ENCODE measurements around the gene SELENBP1. TPM values are rescaled to one million over a fixed set of nuclear protein-coding genes. Genes with fewer than 3 reads are reported as not detected.
A peak's percentile ranks its signal among the peaks of the same experiment; 100 is the strongest.
"Not testable (repeated sequence)": the region's sequence is repeated elsewhere in the genome, so short reads cannot be mapped to it uniquely, and the experiment has no call there.

The SELENBP1 gene
- total RNA-seq, 1 donor from 2014 or later, result 129 TPM

DNA sequence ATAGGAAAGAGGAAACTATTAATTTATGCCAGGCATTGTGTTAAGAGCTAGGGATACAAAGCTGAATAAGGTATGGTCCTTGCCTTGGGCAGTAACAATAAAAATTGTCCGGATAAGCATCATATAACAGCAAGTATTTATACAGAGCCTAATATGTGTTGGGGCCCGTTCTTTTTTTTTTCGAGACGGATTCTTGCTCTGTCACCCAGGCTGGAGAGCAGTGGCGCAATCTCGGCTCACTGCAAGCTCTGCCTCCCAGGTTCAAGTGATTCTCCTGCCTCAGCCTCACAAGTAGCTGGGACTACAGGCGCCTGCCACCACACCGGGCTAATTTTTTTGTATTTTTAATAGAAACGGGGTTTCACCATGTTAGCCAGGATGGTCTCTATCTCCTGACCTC lies 22.2 kb downstream of the SELENBP1 start:
- not testable (repeated sequence) for ATAC-seq; DNase-seq (ENCODE audit: missing footprints)

DNA sequence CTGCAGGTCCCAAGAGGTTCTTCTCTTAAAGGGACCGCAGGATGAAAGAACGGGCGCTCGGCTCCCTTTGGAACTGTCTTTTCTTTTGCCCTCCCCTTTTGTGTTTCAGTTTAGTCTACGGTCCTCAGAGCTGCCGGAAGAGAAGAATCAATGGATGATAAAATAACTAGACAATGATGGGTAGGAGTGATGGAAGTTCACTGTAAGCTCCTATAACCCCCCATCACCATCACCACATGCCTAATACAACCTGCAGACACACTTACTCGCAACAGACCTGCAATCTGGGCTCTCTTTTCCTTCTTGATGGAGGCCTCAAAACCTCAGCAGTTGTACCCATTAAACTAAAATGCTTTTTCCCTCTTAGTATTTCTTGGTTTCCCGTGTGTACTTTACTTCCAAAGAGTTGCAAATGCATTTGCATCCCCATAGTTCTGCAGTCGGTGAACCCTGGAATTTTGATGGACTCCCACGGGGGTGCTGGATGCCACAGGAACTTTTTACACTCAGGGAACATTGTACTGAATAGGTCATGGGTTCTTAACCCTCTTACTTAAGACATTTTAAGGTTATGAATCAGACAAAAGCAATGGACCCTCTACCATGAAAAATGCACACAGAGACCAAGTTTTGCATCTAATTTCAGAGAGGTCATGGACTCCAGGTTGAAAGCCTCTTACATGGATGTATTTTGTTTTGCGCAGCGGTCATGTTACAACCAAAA lies 24.8 kb downstream of the SELENBP1 start:
- ATAC-seq, result no peak
- intact Hi-C loops (cut with DNase I), result no loop called here
- no peak for DNase-seq (ENCODE audit: missing footprints)

More for the DNA sequence above, 22.2 kb downstream of the SELENBP1 start:
- intact Hi-C loops (cut with DNase I), result not testable (repeated sequence)

DNA sequence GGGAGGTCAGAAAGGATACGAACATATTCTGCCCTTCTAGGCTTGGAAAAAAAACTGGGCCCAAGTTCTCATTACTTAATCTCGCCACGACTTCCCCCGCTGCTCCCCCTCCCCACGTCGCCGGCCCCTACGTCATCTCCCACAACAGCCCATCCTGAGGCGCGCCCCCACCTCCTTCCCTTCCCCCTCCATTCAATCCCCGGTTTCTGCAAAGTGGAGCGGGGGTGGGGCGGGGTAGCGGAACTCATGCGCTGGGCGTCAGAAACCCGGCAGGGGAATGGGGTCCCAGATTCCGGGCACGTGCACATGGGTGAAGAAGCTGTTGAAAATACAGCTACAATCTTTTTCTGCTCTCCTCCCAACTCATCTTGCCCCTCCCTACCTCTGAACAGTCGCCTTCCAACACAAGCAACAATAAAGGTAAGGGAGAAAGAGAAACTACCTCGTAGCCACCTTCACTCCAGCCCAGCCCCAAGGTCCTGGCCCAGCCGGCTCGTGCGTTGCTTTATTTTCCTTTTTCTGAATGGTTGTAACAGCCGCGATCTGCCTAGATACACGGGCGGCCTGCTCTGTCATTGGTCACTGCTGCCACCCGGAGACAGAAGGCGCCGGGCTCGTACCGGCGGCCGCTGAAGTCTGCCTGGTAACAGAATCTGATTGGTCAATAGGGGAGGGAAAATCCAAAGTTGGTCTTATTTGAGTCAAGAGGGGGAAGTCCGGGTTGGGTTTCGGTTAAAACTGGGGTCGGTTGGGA lies 25.6 kb downstream of the SELENBP1 start, which contains the start of gene RFX5:
RFX5 (minus strand) TSS at position 484 of the 754 bp plus-strand sequence. CDS start 932 bp downstream, outside the sequence.
- ATAC-seq (peak; percentile 99), DNase-seq (ENCODE audit: missing footprints) (peak; percentile 98)
- intact Hi-C loops (cut with DNase I), result no loop called here

DNA sequence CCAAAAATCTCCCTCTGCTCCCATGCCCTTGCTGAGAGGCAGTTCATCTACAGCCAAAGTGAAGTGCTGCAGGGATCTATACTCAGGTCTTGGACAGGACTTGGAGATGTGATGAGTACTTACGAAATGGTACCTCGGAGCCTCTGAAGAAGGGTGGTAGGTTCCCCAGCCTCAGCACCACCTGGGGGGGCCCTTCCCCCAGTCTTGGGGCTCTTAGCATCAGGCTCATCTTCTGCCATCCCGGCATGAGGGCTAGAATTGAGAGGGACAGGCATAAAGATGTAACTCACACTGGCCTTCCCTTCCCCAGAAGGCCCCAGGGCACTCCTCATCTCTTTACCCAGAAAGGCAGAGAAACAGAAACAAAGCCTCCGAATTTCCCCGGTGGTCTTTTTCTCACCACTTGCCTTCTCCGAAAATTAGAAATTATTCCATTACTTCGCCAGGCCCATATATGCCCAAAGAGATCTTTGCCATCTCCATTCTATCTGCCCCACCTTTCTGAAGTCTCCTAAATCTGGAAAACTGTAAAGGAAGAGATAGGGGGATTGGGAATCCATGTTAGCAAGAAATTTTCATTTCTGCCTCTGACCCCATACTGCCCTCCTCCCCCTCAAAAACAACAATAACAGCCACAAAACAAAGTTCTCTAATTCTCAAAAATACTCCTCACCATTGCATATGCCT lies 26.3 kb downstream of the SELENBP1 start:
- intact Hi-C loops (cut with DNase I), result no loop called here
- ATAC-seq (no peak), DNase-seq (ENCODE audit: missing footprints) (no peak)

DNA sequence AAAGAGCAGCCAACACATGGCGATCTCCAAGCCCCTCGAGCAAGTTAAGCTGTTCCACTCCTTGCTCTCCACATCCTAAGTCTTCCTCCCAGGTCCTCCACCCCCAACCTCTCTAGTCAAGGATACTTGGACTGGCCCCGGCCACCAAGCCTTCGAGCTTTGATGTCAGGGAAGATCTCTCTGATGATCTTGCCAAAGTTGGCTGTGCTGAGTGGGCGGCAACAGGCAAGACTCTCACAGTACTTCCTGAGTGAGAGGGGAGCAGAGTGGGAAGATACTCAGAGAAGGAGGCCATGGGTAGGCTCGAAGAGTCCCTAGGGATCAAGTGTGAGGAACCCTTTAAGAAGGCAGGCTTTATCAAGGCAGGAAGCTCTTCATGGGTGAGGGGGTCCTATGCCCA lies 28.2 kb downstream of the SELENBP1 start:
- no peak for ATAC-seq
- no peak for DNase-seq (ENCODE audit: missing footprints)
- intact Hi-C loops (cut with DNase I), result no loop called here

DNA sequence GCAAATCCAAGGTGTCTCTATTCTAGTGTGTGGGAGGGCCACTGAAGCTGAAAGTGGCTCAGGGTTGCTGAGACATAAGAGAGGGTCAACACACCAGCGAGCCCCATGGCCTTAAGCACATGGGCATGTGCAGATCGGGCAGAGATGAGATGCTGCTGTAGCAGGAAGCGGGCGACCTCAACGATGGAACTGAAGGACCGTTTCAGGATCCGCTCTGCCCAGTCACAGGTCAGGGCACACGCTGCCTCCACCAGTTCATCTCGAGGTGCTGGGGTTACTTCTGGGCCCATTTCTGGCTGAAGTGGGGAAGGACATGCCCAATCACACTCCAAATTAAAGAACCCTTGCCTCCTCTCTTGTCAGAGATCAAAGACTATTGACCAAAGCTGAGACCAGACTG lies 28.9 kb downstream of the SELENBP1 start:
- no peak for DNase-seq (ENCODE audit: missing footprints)
- no peak for ATAC-seq
- intact Hi-C loops (cut with DNase I), result no loop called here

DNA sequence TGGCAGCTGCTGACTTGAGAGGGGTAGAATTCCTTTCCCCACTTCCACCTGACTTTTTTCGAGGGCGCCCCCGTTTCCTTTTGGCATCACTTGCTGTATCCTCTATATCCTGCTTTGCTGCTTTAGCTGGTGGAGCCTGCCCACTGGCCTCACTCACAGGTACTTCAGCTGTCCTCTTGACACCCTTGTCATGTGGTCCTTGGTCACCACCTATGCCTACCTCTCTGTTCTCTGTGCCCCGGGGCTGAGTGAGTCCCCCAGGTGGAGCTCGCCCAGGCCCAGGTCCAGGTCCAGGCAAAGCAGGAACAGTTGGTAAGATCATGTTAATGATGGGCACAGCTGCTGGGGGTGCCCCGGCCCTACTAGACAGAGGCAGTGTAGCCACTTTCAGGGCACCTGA lies 29.9 kb downstream of the SELENBP1 start:
- intact Hi-C loops (cut with DNase I), result no loop called here
- DNase-seq (ENCODE audit: missing footprints), result no peak
- ATAC-seq, result no peak

DNA sequence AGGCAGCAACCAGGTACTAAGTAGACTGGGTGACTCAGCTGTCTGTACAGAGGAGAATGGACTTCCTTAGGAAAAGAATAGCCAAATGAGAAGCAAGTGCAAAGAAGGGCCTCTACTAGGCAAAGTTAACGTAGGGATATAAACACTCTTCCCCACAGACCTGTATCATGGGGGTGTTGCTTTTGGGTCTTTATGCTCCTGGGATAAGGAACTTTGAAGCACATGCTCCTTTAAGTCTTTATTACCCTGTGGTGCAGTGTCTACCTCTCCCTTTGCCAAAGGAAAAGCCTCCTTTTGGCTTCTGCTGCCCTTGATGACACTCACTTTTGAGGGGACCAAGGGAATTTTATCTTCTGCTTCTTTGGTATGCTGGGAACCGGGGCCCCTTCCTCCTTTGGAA lies 30.5 kb downstream of the SELENBP1 start:
- DNase-seq (ENCODE audit: missing footprints) (no peak), ATAC-seq (no peak)
- intact Hi-C loops (cut with DNase I), result no loop called here

DNA sequence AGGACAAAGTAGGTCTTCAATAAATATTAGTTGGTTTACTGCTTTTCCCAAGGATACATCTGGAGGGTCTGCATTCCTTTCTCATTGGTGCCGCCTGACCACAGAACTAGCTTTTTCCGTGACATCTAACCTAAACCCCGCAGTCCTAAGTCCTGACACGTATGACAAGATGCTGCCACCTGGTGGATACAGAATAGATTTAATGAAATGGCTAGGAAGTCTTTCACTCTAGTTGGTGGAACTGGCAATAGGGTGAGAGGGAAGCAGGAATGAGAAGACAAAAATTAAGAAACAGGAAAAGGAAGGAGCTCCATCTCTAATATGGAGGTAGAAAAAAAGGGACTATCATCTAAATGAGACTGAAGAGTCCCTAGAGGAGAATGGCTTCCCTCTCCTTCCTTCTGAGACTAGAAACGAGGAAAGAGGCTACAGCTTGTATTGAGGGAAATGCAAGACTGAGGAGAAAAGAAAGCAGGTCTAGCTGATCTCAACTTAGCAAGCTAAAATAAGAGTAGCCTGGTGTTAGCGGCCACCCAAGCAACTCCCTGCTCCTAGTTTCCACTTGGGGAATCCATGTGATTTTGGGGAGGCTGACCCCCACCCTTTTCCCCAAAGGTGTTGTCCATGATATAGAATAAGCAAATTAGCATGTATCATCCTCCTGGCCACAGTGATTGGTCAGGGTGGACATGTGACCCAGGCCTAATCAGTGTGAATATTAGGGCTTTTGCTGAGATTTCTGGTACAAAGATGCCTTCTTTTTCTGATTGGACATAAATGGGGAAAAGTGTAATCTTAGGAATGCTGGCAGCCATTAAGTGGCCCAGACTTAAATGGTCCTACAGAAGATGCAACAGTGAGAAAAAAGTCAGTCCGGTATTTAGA lies 31.4 kb downstream of the SELENBP1 start:
- intact Hi-C loops (cut with DNase I), result loop anchor here (2.0 kb wide), 1 partner anchor 38 kb away; no protein-coding TSS in a partner anchor
- no peak for DNase-seq (ENCODE audit: missing footprints)
- ATAC-seq, result peak; percentile 82

DNA sequence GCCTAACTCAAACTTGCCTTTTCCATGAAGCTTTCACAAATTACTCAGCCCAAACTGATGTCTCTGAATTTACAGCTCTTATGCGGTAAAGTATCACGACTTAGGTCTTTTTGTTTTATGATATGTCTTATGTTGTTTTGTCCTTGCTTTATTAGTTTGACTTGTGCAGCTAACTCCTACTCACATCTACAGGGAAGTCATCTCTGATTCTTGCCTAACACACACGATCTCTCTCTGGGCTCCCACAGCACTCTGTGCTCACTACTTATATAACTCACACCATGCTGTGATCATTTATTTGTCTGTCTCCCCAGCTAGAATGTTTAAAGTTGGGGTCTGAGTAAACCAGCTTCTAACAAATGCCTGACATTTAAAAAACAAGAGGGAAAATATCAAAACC lies 35.9 kb downstream of the SELENBP1 start:
- DNase-seq (ENCODE audit: missing footprints), result no peak
- intact Hi-C loops (cut with DNase I), result no loop called here
- no peak for ATAC-seq

DNA sequence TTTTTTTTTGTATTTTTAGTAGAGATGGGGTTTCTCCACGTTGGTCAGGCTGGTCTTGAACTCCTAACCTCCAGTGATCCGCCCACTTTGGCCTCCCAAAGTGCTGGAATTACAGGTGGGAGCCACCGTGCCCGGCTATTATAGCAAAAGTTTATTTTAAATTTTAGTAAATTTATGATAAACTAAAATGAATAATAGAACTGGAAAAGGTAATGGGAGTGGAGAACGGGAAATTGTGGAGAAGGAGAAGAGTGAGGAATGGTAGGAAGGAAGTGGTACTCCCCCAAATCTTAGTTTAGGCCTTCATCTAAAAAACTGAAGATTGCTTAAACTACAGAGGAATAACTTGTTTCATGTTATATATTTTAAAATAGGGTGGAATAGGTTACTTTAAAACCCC lies 37.7 kb downstream of the SELENBP1 start:
- ATAC-seq, result no peak
- intact Hi-C loops (cut with DNase I), result no loop called here
- no peak for DNase-seq (ENCODE audit: missing footprints)

DNA sequence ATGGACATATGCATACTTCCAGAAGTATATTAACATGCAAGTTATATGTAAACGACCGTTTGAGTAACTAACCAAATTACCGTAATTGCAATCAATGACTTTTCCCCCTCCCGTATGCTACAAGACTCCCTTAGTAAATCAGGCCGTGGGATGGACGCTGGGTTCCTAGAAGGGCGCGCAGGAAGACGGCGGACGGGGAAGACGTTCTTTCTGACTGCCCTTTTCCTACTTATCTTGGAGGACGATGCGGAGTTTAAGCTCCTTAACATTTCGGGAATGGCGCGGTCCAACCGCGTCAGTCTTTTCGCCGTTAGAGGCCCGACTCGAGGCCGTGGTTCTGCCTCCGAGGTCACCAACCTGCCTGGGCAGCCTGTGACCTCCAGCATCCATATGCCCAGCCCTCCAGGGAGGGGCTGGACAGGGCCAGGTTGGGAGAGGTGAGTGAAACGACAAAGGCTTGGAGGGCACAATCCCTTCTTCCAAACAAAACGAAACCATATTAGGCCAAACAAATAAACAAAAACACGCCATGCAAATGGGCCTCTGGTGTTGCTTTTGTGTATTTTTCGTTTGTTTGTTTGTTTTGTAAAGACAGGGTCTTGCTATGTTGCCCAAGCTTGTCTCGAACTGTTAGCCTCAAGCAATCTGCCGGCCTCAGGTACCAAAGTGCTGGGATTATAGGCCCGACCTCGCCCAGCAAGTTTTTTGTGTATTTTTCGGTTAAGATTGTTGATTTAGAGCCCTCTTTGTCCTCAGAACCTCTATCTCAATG lies 44.4 kb downstream of the SELENBP1 start:
- no peak for DNase-seq (ENCODE audit: missing footprints)
- ATAC-seq, result peak; percentile 21
- intact Hi-C loops (cut with DNase I), result loop anchor here (2.0 to 5.0 kb wide), 2 partner anchors 45 to 131 kb away; partner anchors contain the start of genes PIP5K1A and ZNF687

DNA sequence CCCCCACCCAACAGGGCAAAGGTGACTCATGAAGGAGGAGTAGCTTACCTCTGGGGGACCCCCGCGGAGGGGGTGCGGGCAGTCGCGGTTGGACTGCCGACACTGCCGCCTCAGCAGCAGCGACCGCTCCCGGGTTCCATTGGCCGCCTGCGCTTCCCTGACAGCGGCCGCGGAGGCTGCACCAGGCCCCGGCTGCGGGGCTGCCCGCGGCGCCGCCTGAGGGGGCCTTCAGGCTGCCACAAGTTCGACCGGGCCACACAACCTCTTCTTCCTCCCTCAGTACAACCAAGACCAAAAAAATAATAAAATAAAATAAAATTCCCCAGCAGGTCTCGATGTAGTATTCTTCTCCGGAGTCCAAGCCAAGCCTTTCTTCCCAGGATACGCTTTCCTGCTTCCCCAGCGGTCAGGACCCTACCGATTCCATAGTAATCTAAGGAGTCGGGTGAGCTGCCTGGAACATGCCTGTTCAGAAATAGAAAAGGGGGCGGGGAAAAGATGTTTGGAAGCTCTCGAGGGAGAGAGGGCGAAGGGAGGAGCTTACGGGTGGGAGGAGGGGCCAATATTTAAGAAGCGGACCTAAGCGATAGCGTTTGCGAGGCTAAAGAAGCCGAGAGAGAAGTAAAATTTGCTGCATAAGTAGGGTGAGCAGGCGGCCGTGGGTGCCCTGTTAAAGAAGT lies 45.1 kb downstream of the SELENBP1 start, which contains the start of gene PI4KB:
PI4KB (minus strand) TSS at position 194 of the 680 bp plus-strand sequence. CDS start 10,935 bp downstream, outside the sequence.
- intact Hi-C loops (cut with DNase I), result loop anchor here (2.0 to 5.0 kb wide), 2 partner anchors 45 to 130 kb away; partner anchors contain the start of genes PIP5K1A and ZNF687
- ATAC-seq, result peak; percentile 98
- peak; percentile 88 for DNase-seq (ENCODE audit: missing footprints)

DNA sequence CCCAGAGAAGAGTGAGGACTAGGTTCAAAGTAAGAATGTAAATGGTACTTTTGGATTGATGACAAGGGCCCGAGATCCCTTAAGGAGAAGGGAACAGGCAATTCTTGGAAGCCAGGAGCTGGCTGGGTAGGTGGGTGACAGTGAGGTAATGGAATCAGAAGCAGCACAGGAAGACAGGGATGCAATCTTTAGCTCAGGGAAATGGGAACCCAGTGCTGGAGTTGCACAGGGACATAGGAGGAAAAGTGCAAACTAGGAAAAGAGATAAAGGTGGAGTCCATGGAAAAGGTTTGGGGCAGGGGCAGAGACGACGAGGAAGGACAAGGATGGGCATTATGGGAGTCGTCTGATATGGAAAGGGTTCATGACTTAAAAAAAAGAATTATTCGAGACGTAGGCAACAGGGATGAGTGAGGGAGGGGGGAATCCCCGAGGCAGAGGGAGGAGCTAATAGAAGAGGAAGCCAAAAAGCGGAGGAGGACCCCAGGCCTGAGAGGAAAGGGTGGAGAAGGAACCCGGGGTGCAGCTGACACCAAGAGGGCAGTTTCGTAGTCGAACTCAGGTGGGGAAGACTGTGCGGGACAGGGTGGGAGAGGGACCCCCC lies 45.8 kb downstream of the SELENBP1 start:
- intact Hi-C loops (cut with DNase I), result loop anchor here (2.0 to 5.0 kb wide), 2 partner anchors 44 to 129 kb away; partner anchors contain the start of genes PIP5K1A and ZNF687
- DNase-seq (ENCODE audit: missing footprints) (peak; percentile 75), ATAC-seq (peak; percentile 69)

DNA sequence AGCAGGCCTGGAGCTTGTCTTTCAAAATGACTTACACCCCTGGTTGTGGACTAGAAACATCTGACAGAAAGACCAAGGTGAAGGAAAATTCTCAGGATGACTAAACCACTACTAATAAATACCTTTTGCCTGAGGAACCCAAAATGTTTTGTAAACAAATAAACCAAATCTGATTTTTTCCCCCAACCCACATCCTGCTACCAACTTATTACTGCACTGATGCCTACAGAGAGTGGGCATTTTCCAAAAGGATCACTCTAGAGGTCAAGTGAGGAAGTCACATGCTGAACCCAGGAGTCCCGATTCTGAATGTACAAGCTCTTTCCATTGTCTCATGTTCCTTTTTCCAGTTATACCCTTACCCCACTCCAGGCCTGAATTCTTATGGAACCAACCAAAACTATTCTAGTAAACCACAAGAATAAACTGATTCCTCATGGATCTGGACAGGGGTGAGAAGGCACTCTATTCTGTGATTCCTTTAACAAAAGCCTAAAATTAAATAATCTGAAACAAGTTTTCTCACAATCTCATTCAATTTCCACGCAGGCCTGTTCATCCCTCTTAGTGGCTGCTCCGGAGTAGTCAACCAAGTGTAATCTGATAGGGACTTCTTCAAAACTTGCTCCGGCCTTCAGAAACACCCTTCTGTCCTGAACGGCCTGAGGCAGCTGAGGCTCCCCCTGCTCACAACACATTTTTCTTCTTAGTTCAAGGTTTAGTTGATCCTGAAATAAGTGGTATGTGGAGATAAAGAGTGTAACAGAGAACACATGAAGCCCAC lies 46.7 kb downstream of the SELENBP1 start:
- intact Hi-C loops (cut with DNase I), result loop anchor here (2.0 to 5.0 kb wide), 2 partner anchors 43 to 129 kb away; partner anchors contain the start of genes PIP5K1A and ZNF687

DNA sequence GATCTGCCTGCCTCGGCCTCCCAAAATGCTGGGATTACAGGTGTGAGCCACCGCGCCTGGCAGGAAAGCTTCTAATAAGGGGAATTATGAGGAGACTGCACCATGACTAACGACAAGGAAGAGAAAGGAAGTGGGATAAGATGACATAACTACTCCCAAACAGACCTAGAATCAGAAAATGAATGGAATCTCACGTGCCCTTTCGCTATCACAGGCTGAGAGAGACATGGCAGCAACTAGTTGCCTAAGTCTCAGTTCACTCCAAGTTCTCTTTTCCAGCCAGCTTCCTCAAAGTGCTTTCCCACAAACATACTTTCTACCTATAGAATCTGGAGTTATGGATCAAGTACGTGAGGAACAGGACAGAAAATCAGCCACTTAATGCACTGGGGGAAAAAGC lies 47.3 kb downstream of the SELENBP1 start:
- intact Hi-C loops (cut with DNase I), result loop anchor here (5.0 kb wide), 1 partner anchor 128 kb away; the partner anchor contains the start of gene PIP5K1A
- DNase-seq (ENCODE audit: missing footprints), result no peak
- ATAC-seq, result no peak

More for the DNA sequence above, 46.7 kb downstream of the SELENBP1 start:
- no peak for DNase-seq (ENCODE audit: missing footprints)
- ATAC-seq, result no peak
